Measurements from ENCODE around the gene VPS18.

Gene VPS18

GRCh38 chr15:40938536-40938870 is 44.3 kb downstream of the VPS18 start:
- DNase-seq, result no peak

GRCh38 chr15:40940296-40940801 is 46.1 kb downstream of the VPS18 start:
- no peak for DNase-seq

- DNase-seq, result peak in 1 of 3 experiments; percentile 60
These were observed 46.8 kb downstream of the VPS18 start for GRCh38 chr15:40941068-40941527.

GRCh38 chr15:40941528-40942336 is 47.5 kb downstream of the VPS18 start:
- DNase-seq, result peak; percentile 73 to 83 (median 83)

GRCh38 chr15:40942337-40942854 is 48.1 kb downstream of the VPS18 start:
- peak in 2 of 3 experiments; percentile 48 to 53 for DNase-seq

- no peak for DNase-seq
These were observed 48.6 kb downstream of the VPS18 start for GRCh38 chr15:40942878-40943277.

- no peak for DNase-seq
These were observed 49.6 kb downstream of the VPS18 start for GRCh38 chr15:40943764-40944365.

- peak in 1 of 3 experiments; percentile 40 for DNase-seq
These were observed 50.5 kb downstream of the VPS18 start for GRCh38 chr15:40944510-40945296.

- no peak for DNase-seq
These were observed 54.6 kb downstream of the VPS18 start for GRCh38 chr15:40948706-40949473.

GRCh38 chr15:40949756-40950207 is 55.5 kb downstream of the VPS18 start:
- DNase-seq, result no peak

- no peak for DNase-seq
These were observed 57.5 kb downstream of the VPS18 start for GRCh38 chr15:40951764-40952163.

- DNase-seq, result no peak
These were observed 58.2 kb downstream of the VPS18 start for GRCh38 chr15:40952301-40952900.

GRCh38 chr15:40952901-40953712 is 58.9 kb downstream of the VPS18 start, which contains the start of gene CHAC1:
TSS of gene CHAC1 (plus strand) at chr15:40953471. CDS start at chr15:40953584, 113 bp downstream.
- DNase-seq, result peak; percentile 91 to 96 (median 91)
